Kidney glomerular epithelial cell (primary cell): Measurements from ENCODE around the gene MCUR1.
A peak's percentile ranks its signal among the peaks of the same experiment; 100 is the strongest.
"Not testable (repeated sequence)": the region's sequence is repeated elsewhere in the genome, so short reads cannot be mapped to it uniquely, and the experiment has no call there.

Experiments used
- DNase-seq: peaks from one replicate; lab custom pipeline; 2025; lab: John Stamatoyannopoulos, UW

Gene MCUR1

GRCh38 chr6:13828656-13829301, 14.4 kb upstream of the MCUR1 start:
- not testable (repeated sequence) for DNase-seq

GRCh38 chr6:13827032-13827431, 12.7 kb upstream of the MCUR1 start:
- no peak for DNase-seq

GRCh38 chr6:13825871-13826270, 11.5 kb upstream of the MCUR1 start:
- no peak for DNase-seq

- DNase-seq: no peak
Measured at GRCh38 chr6:13818341-13818740, 4.0 kb upstream of the MCUR1 start.

- no peak for DNase-seq
Measured at GRCh38 chr6:13814938-13815575, 700 bp upstream of the MCUR1 start.

DNA sequence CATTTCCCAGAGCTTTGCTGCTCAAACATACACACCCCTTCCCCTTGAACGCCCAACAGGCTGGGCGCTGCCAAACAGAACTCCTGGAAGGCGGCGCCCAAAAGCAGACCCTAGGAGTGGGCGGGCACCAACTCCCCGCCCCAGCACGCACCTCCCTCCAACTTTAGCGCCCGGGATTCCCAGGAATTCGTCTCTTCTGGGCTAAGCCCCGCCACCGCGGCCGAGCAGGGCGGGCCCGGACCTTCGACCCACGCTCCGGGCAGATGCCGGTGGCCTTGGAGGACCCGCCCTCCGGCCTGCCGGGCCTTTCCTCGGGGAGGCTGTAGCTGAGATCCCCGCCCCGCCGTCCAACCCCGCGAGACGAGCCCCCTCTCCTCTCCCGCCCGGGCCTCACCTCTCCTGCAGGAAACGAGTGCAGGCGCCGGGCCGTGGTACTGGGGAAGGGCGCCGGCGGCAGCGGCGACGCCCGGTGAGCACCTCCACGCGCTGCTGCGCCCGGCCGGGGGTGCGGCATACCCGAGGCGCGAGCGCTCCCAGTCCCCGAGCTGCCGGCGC, 659 bp downstream of the MCUR1 start:
- peak; percentile 59 for DNase-seq

DNA sequence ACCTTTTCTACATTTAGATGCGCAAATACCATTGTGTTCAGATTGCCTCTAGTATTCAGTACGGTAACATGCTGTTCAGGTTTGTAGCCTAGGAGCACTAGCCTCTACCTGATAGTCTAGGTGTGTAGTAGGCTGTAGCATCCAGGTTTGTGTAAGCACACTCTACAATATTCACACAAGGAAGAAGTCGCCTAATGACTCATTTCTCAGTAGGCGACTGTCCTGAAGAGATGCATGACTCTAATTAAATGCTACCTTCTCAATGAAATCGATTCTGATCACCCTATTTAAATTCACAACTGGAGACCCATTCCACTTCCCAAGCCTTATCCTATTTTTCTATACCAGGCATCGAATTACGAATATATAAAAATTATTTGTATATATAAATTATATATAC, 1.3 kb downstream of the MCUR1 start:
- no peak for DNase-seq

DNA sequence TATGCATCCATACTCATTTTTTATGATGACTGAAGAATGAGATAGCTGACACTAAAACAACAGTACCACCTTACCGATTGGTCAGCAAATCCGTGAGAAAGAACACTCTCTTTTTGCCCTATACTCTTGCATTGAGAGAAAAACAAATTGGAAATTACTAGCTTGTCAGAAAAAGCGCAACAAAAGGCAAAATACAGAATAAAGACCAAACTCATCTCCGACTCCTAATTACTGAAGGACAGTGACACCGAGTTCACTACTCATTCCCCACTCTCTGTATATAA, 2.1 kb downstream of the MCUR1 start:
- no peak for DNase-seq

DNA sequence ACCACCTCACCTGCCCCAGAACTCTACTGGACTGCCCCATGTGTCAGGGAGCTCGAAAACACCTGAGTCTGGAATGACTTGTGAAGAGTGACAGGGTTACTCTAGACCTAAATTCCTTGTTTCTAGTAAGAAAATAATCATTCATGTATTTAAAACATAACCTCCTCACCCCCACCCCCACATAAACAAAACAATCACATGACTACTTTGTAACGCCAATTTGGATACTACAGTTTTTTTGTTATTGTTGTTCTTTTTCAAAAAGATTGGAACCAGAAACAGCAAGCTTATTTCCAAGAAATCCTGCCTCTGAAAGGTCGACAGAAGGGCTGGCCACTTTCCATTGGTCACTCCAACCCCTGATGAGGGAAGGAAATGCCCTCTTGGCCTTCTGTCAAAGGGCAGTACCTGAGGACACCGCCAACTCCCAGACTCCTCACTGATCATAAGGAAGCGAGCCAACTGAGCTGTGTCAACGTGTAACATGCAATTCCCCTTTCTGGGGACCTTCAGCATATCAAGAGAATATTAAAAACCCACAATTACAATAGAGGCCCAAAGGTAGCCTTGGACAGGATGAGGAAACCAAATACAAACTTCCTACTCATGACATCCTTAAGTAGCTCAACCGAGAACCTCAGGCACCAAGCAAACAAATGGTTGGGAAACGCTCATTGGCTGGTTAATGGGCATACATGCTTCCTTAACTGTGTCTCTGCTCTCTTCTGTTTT, 2.6 kb downstream of the MCUR1 start:
- no peak for DNase-seq

GRCh38 chr6:13810688-13811446, 3.5 kb downstream of the MCUR1 start:
- DNase-seq: no peak

DNA sequence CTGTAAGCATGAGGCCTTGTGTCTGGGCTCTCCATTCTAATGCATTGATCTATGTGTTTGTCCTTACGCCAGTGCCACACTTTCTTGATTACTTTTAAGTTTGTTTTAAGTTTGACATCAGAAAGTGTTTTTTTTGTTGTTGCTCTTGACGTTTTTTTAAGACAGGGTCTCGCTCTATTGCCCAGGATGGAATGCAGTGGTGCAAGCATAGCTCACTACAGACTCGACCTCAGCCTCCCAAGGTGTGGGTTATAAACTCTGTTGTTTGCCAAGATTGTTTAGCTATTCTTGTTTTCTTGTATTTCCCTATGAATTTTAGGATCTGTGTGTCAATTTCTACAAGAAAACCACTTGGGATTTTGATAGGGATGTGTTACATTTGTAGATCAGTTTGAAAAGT, 5.6 kb downstream of the MCUR1 start:
- DNase-seq: no peak

- DNase-seq: no peak
Measured at GRCh38 chr6:13807696-13808095, 6.7 kb downstream of the MCUR1 start.

DNA sequence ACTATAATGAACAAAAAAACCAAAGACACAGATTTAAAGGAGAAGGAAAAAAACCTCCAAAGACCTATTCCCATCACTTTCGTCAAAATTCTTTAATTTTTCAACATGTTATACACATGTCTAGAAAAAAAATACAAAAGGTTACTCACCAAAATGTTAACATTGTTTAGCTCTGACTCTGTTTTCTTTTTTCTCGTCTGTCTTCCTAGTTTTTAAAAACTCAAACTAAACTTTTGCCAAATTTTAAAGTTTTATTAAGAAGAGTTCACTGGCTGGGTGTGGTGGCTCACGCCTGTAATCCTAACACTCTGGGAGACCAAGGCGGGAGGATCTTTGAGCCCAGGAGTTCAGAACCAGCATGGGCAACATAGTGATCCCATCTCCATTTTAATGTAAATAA, 10.8 kb downstream of the MCUR1 start:
- DNase-seq: no peak

GRCh38 chr6:13800615-13801014, 13.7 kb downstream of the MCUR1 start:
- DNase-seq: no peak

DNA sequence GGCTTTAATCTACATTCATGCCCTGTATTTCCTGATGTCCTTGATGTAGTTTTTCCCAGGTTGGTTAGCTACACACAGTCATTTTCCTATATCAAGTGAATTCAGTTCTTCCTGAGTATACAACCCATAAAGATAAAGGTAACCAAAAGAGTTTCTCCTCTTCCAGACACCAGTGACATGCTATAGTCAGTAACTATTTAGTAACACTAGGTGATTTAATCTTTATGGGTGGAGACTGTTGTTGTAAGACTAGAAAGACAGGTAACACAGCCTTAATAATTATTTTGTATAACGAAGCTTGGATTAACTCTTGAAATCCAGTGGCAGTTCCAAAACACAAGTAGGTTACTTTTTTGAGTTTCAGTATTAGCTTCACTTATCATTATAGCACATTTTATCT, 17.6 kb downstream of the MCUR1 start:
- no peak for DNase-seq

GRCh38 chr6:13795041-13795750, 19.2 kb downstream of the MCUR1 start:
- peak; percentile 94 for DNase-seq

GRCh38 chr6:13794184-13794583, 20.2 kb downstream of the MCUR1 start:
- DNase-seq: no peak

GRCh38 chr6:13789746-13790145, 24.6 kb downstream of the MCUR1 start:
- no peak for DNase-seq

- no peak for DNase-seq
Measured at GRCh38 chr6:13788820-13789219, 25.5 kb downstream of the MCUR1 start.

DNA sequence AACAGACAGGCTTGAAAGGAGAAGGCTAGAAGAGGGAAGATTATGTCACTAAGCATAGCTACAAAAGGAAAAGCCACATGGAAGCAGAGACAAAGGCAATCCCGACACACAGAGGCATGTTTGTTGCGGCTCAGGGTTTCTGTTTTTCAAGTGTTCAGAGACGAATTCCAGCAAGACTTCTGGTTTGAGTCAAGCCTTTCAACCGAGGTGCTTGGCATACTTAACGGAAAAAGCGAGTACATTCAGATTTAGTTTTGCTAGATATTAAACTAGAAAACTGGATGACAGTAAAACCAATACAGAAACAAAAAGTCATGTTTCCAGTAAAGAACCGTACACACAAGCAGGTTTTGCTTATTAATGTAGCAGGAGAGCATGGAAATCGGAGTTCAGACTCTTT, 27.2 kb downstream of the MCUR1 start:
- no peak for DNase-seq

- DNase-seq: not testable (repeated sequence)
Measured at GRCh38 chr6:13780162-13780561, 34.2 kb downstream of the MCUR1 start.

DNA sequence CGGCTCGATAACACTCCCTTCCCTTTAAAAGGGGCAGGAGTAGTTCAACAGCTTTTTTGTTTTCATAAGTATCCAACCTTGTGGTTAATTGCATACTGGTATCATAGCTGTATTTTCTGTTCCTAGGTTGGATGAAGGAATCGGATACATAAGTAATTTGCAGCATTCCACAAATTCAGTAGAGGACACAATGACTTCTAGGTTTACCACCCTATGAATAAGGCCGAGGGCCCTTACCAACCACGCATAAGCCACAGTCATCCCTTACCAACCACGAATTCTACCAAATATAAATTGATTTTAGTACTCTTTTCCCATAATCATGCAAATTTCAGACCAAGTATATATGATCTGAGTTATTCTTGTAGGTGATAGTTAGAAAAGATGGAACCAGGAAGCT, 36.3 kb downstream of the MCUR1 start:
- no peak for DNase-seq
